H54 (cell line): ENCODE measurements around the gene ZNF146.
"Not testable (repeated sequence)": the region's sequence is repeated elsewhere in the genome, so short reads cannot be mapped to it uniquely, and the experiment has no call there.

Source experiments
- DNase-seq: peaks from one replicate; pipeline ENCODE4 v3.0.0; 2011; ENCODE audit warnings: low spot score, mixed read lengths; ENCODE audit not compliant: insufficient read length
- FAIRE-seq: peaks from 3 replicates; lab custom pipeline; 2011; peaks lifted over from hg19 to GRCh38; lab: Jason Lieb, UNC
- POLR2A ChIP-seq: IDR thresholded peaks from 2 replicates; pipeline ENCODE4 v1.6.1; 2011; ENCODE audit warnings: low read depth, mild to moderate bottlenecking, low read length

Gene ZNF146

GRCh38 chr19:36214386-36215275 is at the start of gene ZNF146, which contains the start of gene ZNF565:
Gene ZNF146 (plus strand): TSS chr19:36215106. CDS start chr19:36236441, 21,335 bp downstream.
Gene ZNF565 (minus strand): TSS chr19:36214665. CDS start chr19:36201985, 12,680 bp downstream.
- FAIRE-seq, result peak; percentile 87

DNA sequence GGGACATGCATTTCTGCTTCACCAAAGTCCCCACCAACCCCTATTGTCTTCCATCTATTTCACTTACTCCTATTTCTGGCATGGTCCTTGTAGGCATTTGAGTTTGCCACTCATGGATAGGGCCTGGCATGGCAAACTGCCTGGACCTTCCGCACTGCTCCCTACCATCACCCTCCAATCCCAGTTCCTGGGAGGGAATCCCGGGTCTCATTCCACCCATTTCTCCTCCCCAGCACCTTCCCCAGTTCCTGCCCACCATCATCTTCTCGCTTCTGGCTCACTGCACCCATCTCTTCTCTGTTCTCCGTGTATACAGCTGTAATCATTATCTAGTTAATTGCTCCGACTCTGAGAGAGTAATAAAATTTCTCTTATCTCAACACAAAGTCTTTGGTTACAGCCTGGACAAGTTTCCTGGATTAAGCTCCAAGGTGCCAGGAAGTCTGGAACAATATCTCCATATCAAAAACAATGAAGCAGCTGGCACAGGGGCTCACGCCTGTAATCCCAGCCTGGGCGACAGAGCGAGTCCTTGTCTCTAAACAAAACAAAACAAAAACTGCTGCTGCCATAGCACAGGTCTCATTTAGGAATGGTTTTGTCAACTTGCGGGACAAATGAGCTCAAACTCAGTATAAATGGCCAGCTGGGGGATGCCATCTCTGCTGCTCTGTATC is 45.7 kb upstream of the ZNF146 start:
- TF ChIP-seq POLR2A, result no peak
- FAIRE-seq (no peak), DNase-seq (no peak)

More at GRCh38 chr19:36214386-36215275, at the start of gene ZNF146, which contains the start of gene ZNF565:
- peak; percentile 98 for DNase-seq
- TF ChIP-seq POLR2A, result peak; percentile 87

DNA sequence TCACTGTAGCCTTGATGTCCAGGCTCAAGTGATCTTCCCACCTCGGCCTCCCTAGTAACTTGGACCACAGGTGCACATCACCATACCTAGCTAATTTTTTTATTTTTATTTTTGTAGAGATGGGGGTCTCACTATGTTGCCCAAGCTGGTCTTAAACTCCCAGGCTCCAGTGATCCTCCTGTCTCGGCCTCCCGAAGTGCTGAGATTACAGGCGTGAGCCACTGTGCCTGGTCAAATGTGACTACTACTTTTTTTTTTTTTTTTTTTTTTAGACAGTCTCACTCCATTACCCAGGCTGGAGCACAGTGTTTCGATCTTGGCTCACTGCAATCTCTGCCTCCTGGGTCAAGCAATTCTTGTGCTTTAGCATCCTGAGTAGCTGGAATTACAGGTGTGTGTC is 42.1 kb upstream of the ZNF146 start:
- no peak for TF ChIP-seq POLR2A
- DNase-seq, result no peak
- no peak for FAIRE-seq

DNA sequence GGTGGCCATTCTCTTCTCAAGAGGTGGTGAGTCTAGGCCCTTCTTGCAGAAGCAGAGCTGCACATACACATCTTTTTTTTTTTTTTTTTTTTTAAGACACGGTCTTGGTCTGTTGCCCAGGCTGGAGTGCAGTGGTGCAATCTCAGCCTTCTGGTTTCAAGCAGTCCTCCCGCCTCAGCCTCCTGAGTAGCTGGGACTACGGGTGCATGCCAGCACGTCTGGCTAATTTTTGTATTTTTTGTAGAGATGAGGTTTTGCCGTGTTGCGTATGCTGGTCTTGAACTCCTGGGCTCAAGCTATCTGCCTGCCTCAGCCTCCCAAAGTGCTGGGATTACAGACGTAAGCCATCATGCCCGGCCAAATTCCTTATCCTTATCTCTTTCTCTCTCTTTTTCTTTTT is 41.1 kb upstream of the ZNF146 start:
- not testable (repeated sequence) for FAIRE-seq, DNase-seq

DNA sequence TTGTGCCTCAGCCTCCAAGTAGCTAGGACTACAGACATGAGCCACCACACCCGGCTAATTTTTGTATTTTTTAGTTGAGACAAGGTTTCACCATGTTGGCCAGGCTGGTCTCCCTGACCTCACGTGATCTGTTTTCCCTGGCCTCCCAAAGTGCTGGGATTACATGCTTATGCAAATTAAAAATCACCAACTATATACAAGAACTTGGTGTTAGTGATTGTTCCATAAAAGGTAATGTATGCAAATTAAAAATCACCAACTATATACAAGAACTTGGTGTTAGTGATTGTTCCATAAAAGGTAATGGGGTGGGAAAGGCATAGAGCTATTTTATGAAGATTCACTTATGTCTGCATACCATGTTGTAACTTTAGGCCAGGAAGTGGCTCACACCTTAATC is 35.8 kb upstream of the ZNF146 start:
- DNase-seq, FAIRE-seq: not testable (repeated sequence)

GRCh38 chr19:36182612-36183244 is 32.2 kb upstream of the ZNF146 start:
- TF ChIP-seq POLR2A, result no peak
- no peak for FAIRE-seq

DNA sequence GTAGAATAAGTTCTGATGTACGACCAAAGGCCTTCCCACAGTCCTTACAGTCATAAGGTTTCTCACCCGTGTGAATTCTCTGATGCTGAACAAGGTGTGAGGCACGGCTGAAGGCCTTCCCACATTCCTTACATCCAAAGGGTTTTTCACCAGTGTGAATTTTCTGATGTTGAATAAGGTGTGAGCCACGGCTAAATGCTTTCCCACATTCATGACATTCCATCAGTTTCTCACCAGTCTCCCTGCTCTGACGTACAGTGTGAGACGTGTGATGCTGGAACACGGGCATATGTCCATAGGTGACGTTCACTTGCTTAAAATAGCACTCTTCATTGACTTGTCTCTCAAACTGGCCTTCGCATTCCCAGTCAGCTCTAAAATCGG is 31.7 kb upstream of the ZNF146 start:
- DNase-seq, result no peak
- no peak for FAIRE-seq
- TF ChIP-seq POLR2A, result no peak

More at GRCh38 chr19:36182612-36183244, 32.2 kb upstream of the ZNF146 start:
- no peak for DNase-seq

DNA sequence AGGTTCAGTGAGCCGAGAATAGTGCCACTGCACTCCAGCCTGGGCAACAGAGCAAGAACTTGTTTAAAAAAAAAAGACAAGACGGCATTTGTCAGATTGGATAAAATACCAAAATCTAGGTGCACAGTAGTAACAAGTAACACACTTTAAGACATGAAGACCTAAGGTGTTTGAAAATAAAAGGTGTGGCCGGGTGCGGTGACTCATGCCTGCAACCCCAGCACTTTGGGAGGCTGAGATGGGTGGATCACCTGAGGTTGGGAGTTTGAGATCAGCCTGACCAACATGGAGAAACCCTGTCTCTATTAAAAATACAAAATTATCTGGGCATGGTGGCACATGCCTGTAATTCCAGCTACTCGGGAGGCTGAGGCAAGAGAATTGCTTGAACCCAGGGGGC is 28.2 kb upstream of the ZNF146 start:
- FAIRE-seq, DNase-seq: not testable (repeated sequence)

DNA sequence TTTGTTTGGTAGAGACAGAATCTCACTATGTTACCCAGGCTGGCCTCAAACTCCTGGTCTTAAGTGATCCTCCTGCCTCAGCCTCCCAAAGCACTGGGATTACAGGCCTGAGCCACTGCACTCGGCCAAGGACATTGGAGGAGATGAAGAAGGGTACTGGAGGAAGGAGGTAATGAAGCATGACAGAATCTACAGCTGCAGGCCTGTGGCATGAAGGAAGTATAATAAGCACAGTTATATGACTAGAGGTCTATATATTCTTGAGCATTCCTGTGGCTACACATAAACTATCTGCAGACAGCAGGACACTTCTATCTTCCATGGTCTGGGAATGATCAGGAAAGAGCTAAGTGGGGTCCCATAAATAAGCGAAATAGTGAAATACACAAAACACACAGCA is 18.7 kb upstream of the ZNF146 start:
- TF ChIP-seq POLR2A, result no peak
- no peak for DNase-seq
- FAIRE-seq, result no peak

- FAIRE-seq, result no peak
- DNase-seq, result no peak
- TF ChIP-seq POLR2A, result no peak
These were observed 16.8 kb upstream of the ZNF146 start for GRCh38 chr19:36198119-36198518.

DNA sequence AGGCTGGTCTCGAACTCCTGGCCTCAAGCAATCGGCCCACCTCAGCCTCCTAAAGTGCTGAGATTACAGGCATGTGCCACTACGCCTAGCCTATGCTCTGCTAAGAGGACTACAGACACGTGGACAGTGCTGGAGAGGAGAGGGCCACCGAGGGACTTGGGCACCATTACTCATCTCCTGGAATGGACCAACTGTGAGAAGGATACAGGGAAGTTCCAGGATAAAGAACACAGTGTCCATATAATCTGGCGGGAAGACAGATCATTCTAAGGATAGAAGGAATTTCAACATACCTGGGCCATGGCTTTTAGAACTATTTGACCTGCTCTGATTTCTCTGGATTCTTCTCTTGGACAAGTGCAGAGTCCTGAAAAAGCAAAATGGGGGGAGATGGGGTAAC is 13.2 kb upstream of the ZNF146 start:
- no peak for TF ChIP-seq POLR2A
- DNase-seq (no peak), FAIRE-seq (no peak)

- no peak for FAIRE-seq
These were observed 11.6 kb upstream of the ZNF146 start for GRCh38 chr19:36203293-36203692.

DNA sequence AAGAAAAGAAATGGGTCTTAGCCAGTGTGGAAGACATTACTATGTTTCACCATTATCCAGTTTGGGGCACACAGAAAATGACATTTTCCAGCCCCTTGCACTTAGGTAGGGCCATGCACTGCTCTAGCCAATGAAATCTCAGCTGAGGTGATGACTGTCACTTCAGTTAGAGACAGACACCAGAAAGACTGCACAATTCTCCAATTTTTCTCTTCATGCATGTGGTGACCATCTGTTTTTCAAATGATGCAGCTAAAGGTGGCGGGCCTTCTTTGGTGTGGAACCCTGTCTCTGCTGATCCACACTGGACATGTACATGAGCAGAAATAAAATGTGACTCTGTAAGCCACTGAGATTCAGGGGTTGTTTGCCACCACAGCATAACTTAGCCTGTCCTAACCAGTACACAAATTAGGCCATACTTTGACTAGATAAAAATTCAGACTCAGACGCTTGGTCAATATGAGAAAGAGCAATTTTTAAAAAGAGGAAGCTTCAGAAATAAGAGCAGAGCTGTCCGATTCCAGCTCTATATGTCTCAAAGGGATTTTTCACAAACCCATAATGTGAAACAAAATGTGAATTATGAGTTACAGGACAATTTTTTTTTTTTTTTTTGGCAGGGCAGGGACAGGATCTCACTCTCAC is 7.2 kb upstream of the ZNF146 start:
- no peak for TF ChIP-seq POLR2A
- FAIRE-seq, result no peak
- DNase-seq, result no peak

More at GRCh38 chr19:36203293-36203692, 11.6 kb upstream of the ZNF146 start:
- DNase-seq, result no peak
- no peak for TF ChIP-seq POLR2A

DNA sequence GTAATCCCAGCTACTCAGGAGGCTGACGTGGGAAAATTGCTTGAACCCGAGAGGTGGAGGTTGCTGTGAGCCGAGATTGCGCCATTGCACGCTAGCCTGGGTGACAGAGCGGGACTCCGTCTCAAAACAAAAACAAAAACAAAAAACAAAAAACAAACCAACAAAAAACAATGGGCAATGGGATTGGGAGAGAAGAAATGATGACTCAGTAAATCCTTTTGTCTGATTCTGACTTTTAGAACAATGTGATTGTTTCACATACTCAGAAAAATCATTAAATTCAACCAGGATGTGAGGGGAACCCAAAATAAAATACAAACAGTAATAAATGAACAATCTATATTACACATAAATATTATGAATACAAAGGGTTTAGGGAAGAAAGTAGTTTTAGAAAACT is 5.5 kb upstream of the ZNF146 start:
- FAIRE-seq (no peak), DNase-seq (no peak)
- TF ChIP-seq POLR2A, result no peak
